ENCODE results near the gene ATP13A1. TPM values are rescaled to one million over a fixed set of nuclear protein-coding genes. Genes with fewer than 3 reads are reported as not detected.

The ATP13A1 gene
- total RNA-seq, 4 donors from 2014 or later = 33.4 to 272 (median 109) TPM

DNA sequence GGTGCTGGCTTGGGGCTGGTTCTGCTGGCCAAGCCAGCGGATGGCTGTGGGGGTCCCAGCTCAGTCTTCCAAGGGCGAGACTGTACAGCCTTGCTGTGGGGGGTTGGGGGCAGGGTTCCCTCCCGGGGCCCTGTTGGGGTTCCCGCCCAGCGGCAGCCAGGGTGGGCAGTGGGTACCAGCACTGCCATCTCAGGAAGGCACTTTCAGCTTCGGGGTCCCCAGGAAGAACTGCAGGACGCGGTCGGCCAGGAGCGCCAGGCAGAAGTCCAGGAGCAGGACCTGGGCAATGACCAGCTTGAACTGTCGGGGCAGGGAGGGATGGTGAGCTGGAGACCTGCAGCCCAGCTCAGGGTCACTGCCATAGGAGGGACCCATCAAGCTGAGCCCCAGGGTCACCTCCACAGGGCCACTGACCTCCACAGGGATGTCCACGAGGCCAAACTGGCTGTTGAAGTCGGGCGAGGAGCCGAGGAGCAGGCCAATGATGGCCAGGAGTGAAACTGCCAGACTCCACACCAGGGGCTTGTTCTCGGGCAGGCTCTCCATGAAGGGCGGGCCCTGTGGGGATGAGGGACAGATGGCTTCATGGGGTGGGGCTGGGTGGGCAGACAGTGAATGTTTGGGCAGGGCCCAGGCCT, 18.1 kb downstream of the ATP13A1 start:
- TF ChIP-seq, protein P1, sequence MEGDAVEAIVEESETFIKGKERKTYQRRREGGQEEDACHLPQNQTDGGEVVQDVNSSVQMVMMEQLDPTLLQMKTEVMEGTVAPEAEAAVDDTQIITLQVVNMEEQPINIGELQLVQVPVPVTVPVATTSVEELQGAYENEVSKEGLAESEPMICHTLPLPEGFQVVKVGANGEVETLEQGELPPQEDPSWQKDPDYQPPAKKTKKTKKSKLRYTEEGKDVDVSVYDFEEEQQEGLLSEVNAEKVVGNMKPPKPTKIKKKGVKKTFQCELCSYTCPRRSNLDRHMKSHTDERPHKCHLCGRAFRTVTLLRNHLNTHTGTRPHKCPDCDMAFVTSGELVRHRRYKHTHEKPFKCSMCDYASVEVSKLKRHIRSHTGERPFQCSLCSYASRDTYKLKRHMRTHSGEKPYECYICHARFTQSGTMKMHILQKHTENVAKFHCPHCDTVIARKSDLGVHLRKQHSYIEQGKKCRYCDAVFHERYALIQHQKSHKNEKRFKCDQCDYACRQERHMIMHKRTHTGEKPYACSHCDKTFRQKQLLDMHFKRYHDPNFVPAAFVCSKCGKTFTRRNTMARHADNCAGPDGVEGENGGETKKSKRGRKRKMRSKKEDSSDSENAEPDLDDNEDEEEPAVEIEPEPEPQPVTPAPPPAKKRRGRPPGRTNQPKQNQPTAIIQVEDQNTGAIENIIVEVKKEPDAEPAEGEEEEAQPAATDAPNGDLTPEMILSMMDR (IDR thresholded peaks at IDR 0.05; ENCODE audit: low read depth) = no peak

DNA sequence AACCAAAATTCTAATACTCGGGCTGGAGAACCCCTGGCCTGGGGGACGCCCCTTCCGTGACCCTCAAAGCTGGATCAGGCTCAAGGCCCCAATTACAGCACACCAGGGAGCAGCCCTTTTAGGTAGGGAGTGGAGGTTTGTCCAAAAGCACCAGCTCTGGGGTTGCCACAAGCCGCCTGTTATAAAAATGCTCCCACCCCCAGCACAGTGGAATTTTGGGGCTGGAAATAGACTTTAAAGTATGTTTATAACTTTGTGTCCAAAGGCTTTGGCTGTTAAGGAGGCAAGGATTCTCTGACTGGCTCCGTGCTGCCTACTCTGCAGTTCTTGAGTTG, 19.5 kb downstream of the ATP13A1 start:
- TF ChIP-seq, protein P1 (IDR thresholded peaks at IDR 0.05; ENCODE audit: low read depth) = no peak

DNA sequence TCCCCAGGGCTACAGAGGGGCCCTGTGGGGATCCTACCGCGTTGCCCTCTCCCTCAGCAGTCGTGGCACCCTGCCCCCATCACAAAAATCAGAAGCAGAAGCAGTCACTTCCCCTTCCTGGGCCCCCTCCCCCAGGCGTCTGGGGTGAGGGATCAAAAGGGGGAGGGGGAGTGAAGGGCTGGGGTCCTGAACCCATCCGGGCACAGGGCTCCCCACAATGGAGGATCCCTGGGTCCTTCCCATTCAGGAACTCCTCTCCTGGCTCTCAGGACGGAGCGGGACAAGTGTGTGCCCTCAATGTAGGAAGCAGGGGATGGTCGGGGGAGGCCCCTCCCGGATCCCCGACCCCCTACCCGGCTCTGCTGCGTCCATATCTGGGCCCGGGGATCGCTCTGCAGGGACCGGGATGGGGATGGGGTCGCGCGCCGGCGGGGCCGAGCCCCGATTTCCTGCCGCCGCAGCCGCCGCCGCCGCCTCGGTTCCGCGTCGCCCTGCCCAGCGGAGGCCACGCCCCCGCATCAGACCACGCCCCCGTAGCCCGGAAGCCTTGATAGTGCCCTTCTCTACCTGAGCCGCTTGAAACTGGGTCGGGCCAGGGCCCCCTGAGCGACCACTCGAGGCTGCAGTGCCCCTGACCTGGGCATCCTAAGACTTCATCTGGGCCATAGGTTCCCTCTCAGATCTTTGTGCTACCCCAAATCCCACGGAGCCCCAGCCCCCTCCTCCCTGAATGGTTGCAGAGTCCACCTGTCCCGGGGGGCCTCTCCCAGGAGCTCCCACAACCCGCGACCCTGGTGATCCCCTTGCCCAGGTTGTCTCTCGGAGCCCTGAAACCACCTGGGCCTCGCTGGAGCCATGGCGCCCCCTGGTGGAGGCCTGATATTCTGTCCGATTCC, 20.1 kb downstream of the ATP13A1 start, which contains the start of gene GMIP:
Gene GMIP (minus strand): TSS at position 500 of the 896 bp plus-strand sequence. CDS start 128 bp downstream, at position 372.
- TF ChIP-seq, protein P1 (IDR thresholded peaks at IDR 0.05; ENCODE audit: low read depth) = no peak

DNA sequence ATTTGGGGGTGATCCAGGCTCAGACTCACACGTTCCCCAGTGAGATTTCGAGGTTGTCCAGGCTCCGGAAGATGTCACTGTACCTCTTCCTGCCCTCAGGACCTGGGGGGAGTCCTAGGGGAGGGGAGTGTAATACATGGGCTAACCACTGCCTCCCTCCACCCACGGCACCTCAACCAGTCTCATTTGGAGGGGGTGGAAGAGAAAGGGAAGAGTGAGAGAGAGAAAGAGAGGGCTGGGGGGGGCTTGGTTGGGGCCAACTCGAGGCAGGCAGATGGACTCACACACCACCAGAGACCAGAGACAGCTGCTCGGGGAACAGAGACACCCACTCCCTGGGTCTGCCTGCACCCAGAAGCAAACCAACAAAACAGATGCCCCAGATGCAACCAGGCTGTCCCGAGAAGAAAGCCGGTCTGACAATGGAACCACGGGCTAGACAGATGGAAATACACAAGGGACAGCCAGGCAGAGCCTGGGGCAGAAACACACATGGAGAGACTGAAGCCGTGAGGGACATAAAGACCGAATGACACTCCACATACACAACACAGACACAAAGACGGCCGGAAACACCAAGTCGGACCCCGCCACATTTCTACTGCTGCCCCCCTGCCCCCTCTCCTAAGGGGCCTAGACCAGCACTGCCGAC, 20.8 kb downstream of the ATP13A1 start:
- TF ChIP-seq, protein P1 (IDR thresholded peaks at IDR 0.05; ENCODE audit: low read depth) = no peak

DNA sequence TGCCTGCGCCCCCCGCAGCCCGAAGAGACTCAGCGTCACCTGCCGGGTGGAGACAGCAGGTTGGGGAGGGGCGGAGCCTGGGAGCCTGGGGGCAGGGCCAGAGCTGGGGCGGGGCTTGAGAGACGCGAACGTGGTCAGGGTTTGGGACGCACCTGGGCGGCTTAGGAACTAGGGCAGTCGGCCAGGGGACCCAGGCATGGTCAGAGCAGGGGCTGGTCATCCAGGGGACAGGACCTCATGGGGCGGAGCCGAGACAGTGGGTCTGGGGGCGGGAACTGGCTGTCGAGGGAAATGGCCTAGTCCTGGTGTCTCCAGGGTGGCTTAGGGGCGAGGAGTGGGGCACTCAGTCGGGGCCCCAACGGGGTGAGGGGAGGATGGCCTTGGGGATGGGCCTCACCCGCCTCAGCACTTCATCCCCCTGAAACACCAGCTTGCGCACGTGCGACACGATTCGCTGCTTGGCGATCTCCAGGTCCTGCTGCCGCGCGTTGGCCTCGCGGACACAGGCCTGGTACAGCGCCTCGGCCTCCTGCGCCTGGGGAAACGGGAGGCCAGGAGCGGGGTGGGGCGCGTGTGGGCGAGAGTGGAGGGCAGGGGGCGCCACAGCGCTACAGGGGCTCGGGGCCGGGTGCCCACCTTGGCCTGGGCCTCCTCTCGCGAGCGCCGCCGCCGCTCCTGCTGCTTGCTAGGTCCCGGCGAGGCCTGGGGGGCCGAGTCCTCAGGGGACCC, 25.8 kb downstream of the ATP13A1 start:
- TF ChIP-seq, protein P1 (IDR thresholded peaks at IDR 0.05; ENCODE audit: low read depth) = no peak

DNA sequence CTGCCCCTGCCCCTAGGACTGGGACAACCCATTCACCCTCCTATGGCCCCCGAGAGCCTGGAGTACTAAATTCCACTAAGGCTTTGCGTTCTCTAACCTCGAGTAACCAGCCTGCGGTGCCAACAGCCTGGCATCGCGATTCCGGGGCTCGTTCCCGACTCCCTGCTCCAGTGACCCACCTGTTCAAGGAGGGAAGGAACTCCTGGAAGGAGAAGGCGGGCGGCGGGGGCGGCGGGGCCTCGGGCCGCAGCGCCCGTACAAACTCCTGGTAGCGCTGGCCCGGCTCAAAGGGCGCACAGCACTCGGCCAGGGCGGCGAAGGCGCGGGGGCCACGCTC, 26.3 kb downstream of the ATP13A1 start:
- TF ChIP-seq, protein P1 (IDR thresholded peaks at IDR 0.05; ENCODE audit: low read depth) = no peak
